Measurements from ENCODE around the gene CCDC50.

DNA sequence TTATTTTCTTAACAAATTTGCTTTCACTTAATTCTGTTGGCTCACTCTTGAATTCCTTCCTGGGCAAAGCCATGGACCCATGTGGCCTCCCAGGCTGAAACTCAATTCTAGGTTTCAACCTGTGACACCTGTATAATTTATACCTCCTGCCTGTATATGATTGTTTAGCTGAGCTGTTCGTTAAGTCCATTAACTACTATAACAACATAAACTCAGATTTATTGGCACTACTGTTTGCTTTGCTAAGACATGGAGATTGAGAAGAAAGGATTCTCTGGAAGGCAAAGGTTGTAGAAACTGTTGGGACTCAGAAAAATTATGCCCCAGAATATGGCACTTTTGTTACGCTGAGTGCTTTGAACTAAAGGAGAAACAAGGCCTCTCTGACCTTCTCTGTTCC lies 26.7 kb upstream of the CCDC50 start:
- TF ChIP-seq CTCF (IDR thresholded peaks at IDR 0.05; ENCODE audit: control extremely low read depth in 1 of 3, insufficient read depth in 1 of 3, low read depth in 1 of 3, low read length in 3 of 3) (no peak), CEBPB (IDR thresholded peaks at IDR 0.05; ENCODE audit: low read depth, low read length) (no peak), NRF1 (IDR thresholded peaks at IDR 0.05; ENCODE audit: low read depth, low read length) (no peak), CREB1 (IDR thresholded peaks at IDR 0.05) (no peak), POLR2A (IDR thresholded peaks at IDR 0.05; ENCODE audit: control extremely low read depth in 1 of 2, low read depth in 2 of 2, low read length in 2 of 2) (no peak), TAF1 (IDR thresholded peaks at IDR 0.05; ENCODE audit: low read depth, low read length) (no peak), EGR1 (IDR thresholded peaks at IDR 0.05; ENCODE audit: borderline replicate concordance, low read depth, low read length) (no peak), SIX5 (IDR thresholded peaks at IDR 0.05; ENCODE audit: low read depth, low read length) (no peak), USF2 (IDR thresholded peaks at IDR 0.05; ENCODE audit: low read length) (no peak), CHD2 (IDR thresholded peaks at IDR 0.05; ENCODE audit: low read length) (no peak)

Data from H1 (cell line).